Immature natural killer cell (primary cell): ENCODE measurements around the gene IPO4. TPM values are rescaled to one million over a fixed set of nuclear protein-coding genes. Genes with fewer than 3 reads are reported as not detected.

ENCODE experiments used
- DNase-seq, 3 donors: peaks; one replicate each; pipeline ENCODE4 v3.0.0; 2022; ENCODE audit warnings: mixed read lengths in 1 of 3
- H3K27ac Mint-ChIP-seq, 6 donors: one replicate each; pipeline ENCODE4 v1.8.0; 2020; ENCODE audit warnings: mixed read lengths in 6 of 6, mild to moderate bottlenecking in 5 of 6, inconsistent platforms in 4 of 6, moderate library complexity in 3 of 6
- H3K27me3 Mint-ChIP-seq, 3 donors: one replicate each; pipeline ENCODE4 v1.8.0; 2020 to 2021; ENCODE audit warnings: low read depth in 3 of 3, mild to moderate bottlenecking in 3 of 3, mixed read lengths in 3 of 3, moderate library complexity in 3 of 3, inconsistent platforms in 1 of 3
- H3K36me3 Mint-ChIP-seq, 3 donors: one replicate each; pipeline ENCODE4 v1.8.0; 2020; ENCODE audit warnings: mixed read lengths in 3 of 3, inconsistent platforms in 2 of 3, mild to moderate bottlenecking in 2 of 3
- H3K4me1 Mint-ChIP-seq, 2 donors: one replicate each; pipeline ENCODE4 v1.8.0; 2020; ENCODE audit warnings: inconsistent platforms in 2 of 2, mild to moderate bottlenecking in 2 of 2, mixed read lengths in 2 of 2, moderate library complexity in 1 of 2
- H3K4me3 Mint-ChIP-seq, 5 donors: one replicate each; pipeline ENCODE4 v1.8.0; 2020; ENCODE audit warnings: mild to moderate bottlenecking in 5 of 5, mixed read lengths in 5 of 5, inconsistent platforms in 3 of 5, moderate library complexity in 3 of 5
- H3K9me3 Mint-ChIP-seq, 6 donors: one replicate each; pipeline ENCODE4 v1.8.0; 2020; ENCODE audit warnings: mild to moderate bottlenecking in 6 of 6, mixed read lengths in 6 of 6, inconsistent platforms in 4 of 6, moderate library complexity in 3 of 6
- polyA plus RNA-seq, 3 donors: library from polyadenylated mRNA; unstranded; fragments of 300-500 nt; fragmentation: Illumina TruSeq; gene quantifications; one replicate each; pipeline ENCODE4 v1.2.3, GENCODE V29; 2021

The IPO4 gene
- polyA plus RNA-seq = 10 to 100 TPM; 10.1 to 21.0 (median 11.3) TPM

DNA sequence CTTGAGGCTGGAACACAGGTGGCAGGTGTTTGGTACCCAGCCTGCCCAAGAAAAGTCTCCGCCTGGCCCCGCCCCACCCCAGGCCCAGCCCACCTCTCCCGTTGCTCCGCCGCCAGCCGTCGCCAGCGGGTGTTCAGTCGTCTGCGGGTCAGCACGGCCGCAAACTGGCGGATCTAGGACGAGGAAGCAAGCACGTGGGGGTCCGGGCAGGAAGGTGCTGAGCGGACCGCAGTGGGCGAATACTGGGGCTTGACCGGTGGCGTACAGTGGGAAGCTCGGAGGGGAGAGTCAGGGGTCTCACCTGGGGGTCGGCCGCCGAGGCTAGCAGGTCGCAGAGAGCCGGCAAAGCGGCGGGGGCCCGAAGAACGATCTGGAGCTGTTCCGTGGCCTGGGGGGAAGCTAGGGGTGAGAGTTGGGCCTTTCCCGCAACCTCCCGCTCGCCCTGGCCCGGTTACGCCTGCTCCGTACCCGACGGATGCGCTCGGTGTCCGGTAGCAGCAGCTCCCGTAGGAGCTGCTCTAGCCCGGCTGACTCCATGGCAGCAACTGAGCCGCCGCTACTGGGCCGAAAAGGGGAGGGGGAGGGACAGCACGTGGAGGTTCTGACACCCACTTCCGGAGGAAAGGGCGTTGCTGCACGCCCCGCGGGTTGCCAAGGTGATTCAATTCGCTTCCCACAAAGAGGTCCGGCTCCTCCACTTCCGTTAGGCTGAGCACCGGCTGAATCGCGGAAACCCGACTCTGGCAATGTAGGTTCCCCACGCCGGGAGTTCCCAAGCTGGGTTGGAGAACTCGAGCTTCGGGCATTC, at the start of gene IPO4:
Gene IPO4 (minus strand): TSS at position 566 of the 808 bp plus-strand sequence. CDS start 29 bp downstream, at position 537.
- peaks cover 3 to 13% (median 8%) of the 10 kb centered on the region in 3 donors for H3K36me3 Mint-ChIP-seq
- H3K27ac Mint-ChIP-seq = peak within 1 kb of the TSS; percentile 85 to 98 (median 94)
- DNase-seq = peak; percentile 94 to 96 (median 95)
- H3K4me3 Mint-ChIP-seq = peak within 1 kb of the TSS; percentile 89 to 93 (median 91)
- no peaks in the 10 kb centered on the region for H3K9me3 Mint-ChIP-seq
- H3K4me1 Mint-ChIP-seq = peaks cover 35 to 38% of the 10 kb centered on the region in 2 donors
- peaks cover 8 to 21% (median 11%) of the 10 kb centered on the region in 3 donors for H3K27me3 Mint-ChIP-seq

DNA sequence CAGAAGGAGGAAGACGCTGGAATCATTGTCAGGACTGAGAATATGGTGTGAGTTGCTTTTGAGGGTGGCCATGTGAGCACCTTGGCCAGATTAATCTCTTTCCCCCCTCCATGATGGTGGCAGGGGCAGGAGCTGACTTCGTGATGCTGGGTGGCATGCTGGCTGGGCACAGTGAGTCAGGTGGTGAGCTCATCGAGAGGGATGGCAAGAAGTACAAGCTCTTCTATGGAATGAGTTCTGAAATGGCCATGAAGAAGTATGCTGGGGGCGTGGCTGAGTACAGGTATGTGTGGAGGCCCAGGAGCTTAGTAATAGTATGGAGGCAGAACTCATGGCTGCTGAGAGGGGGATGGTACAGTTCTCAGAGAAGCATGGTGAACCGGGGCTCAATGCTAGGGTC, 49.5 kb upstream of the IPO4 start:
- peaks cover 0 to 40% (median 26%) of the 10 kb centered on the region in 3 donors for H3K36me3 Mint-ChIP-seq
- H3K4me1 Mint-ChIP-seq = peaks cover 69 to 93% of the 10 kb centered on the region in 2 donors
- H3K27me3 Mint-ChIP-seq = peaks cover 6 to 25% (median 10%) of the 10 kb centered on the region in 3 donors

DNA sequence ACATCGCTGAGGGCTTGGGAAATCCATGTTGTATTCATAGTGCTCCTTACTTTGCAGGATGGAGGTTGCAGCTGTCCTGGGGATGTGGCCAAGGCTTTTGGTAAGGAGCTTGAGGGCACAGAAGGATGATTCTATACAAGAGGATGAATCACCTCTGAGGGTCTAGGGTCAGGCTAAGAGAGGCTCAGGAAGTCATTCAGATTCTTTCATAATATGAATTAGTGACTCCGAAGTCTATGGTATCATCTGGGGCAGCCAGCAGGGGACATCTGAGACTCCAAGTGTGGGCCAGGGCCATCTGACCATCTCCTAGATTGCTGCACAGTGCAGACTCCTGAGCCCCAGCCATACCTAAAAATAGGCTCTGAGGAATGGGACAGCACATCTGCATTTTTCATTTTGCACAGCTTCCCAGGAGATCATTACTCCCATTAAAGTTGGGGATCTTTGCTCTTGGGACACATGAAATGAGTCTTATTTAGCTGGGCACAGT, 48.9 kb upstream of the IPO4 start:
- Mint-ChIP-seq H3K4me3 (no peak overlapping the region), H3K36me3 (peaks cover 0 to 40% (median 26%) of the 10 kb centered on the region in 3 donors), H3K9me3 (no peaks in the 10 kb centered on the region), H3K27me3 (peaks cover 4 to 21% (median 7%) of the 10 kb centered on the region in 3 donors), H3K4me1 (peaks cover 69 to 92% of the 10 kb centered on the region in 2 donors), H3K27ac (peak overlapping the region; percentile 18 to 97 (median 73))
- no peak for DNase-seq

More for the DNA sequence above, 49.5 kb upstream of the IPO4 start:
- DNase-seq = no peak
- H3K4me3 Mint-ChIP-seq = no peak overlapping the region
- no peaks in the 10 kb centered on the region for H3K9me3 Mint-ChIP-seq
- H3K27ac Mint-ChIP-seq = peak overlapping the region; percentile 58 to 97 (median 74)

DNA sequence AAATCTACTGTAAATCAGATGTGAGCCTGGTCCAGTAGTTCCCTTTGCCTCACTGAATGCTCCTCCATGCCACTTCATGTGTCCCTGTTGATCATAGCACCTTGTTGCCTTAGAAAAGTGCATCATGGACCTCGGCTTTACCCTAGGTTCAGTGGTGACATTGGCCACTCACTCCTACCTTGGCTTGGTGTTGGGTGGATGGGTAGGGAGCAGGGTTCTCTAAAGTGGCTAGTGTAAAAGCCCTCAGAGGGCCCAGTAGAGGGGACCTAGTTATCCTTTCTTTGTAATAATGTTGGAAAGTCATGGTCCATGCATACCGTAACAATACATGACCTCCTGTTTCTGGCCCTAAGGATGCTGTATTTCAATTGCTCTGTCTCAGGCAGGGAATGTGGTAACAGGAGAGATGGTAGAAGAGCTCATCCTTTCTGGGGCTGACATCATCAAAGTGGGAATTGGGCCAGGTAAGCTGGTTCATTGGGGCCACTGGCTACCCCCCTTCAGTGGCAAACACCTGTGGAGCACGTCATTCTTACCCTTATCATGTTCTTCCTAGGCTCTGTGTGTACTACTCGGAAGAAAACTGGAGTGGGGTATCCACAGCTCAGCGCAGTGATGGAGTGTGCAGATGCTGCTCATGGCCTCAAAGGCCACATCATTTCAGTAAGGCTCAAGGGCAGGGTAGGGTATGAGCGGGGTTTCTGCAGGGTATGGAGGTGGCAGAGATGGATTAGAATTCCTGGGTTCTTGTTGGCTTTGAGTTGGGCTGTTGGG, 48.3 kb upstream of the IPO4 start:
- no peaks in the 10 kb centered on the region for H3K9me3 Mint-ChIP-seq
- no peak for DNase-seq
- H3K27me3 Mint-ChIP-seq = peaks cover 2 to 17% (median 4%) of the 10 kb centered on the region in 3 donors
- H3K27ac Mint-ChIP-seq = peak overlapping the region; percentile 18 to 97 (median 73)
- no peak overlapping the region for H3K4me3 Mint-ChIP-seq
- peaks cover 0 to 40% (median 27%) of the 10 kb centered on the region in 3 donors for H3K36me3 Mint-ChIP-seq
- peaks cover 67 to 91% of the 10 kb centered on the region in 2 donors for H3K4me1 Mint-ChIP-seq

- Mint-ChIP-seq H3K27ac (peak overlapping the region; percentile 38 to 83 (median 48)), H3K36me3 (peaks cover 0 to 39% (median 27%) of the 10 kb centered on the region in 3 donors), H3K9me3 (no peaks in the 10 kb centered on the region), H3K4me3 (no peak overlapping the region), H3K4me1 (peaks cover 69 to 90% of the 10 kb centered on the region in 2 donors), H3K27me3 (peaks cover 2 to 15% (median 2%) of the 10 kb centered on the region in 3 donors)
- DNase-seq = no peak
Observed at GRCh38 chr14:24235804-24236688, 47.4 kb upstream of the IPO4 start.

DNA sequence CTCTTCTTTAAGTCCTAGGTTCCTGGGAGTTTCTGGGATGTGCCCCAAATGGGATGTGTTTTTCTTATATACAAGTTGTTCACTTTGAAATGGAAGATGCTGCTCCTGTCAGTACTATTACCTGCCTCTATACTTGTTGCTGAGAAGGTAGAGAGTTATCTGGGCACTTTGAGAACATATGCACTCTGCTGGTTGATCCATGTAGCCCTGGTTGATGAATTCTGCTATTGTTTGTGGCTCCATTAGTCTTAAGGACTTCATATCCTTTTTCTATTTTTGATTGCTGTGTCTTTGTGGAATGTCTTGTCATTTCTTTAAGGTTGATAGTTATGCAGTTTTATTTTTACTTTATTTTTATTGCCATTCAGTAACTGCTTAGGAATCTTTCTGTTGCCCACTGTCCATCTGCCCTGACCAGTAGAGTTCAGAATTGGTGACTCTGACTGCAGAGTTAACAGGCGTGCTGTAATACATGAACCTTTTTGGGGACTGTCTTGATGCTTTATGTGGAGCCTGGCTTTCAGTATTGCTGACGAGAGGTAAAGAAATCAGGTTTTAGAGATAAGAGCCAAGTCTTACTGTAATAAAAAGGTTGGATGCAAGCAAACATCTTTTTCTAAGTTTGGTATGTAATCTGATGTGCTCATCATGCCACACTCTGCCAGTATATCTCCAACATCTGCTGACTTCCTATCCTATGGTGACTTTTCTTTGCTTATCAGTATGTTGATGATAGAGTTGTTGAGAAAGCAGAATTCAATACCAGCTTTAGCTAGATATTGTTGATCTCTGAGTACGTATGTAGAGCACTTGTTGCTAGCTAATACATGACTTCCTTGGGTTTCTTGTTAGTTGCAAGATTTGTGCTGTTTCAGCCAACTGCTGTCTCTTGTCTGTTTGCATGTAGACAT, 45.7 kb upstream of the IPO4 start:
- H3K27me3 Mint-ChIP-seq = peaks cover 0 to 12% (median 0%) of the 10 kb centered on the region in 3 donors
- peaks cover 56 to 76% of the 10 kb centered on the region in 2 donors for H3K4me1 Mint-ChIP-seq
- no peaks in the 10 kb centered on the region for H3K9me3 Mint-ChIP-seq

GRCh38 chr14:24233538-24233866, 44.9 kb upstream of the IPO4 start:
- H3K27ac Mint-ChIP-seq = peak overlapping the region; percentile 94 to 99 (median 97)
- H3K36me3 Mint-ChIP-seq = peaks cover 0 to 26% (median 22%) of the 10 kb centered on the region in 3 donors
- peaks cover 51 to 72% of the 10 kb centered on the region in 2 donors for H3K4me1 Mint-ChIP-seq
- DNase-seq = no peak
- peaks cover 0 to 10% (median 0%) of the 10 kb centered on the region in 3 donors for H3K27me3 Mint-ChIP-seq
- no peaks in the 10 kb centered on the region for H3K9me3 Mint-ChIP-seq
- H3K4me3 Mint-ChIP-seq = peak overlapping the region; percentile 98 to 99 (median 98)

More for the DNA sequence above, 45.7 kb upstream of the IPO4 start:
- Mint-ChIP-seq H3K36me3 (peaks cover 0 to 29% (median 27%) of the 10 kb centered on the region in 3 donors), H3K27ac (peak overlapping the region; percentile 22 to 94 (median 64)), H3K4me3 (peak overlapping the region; percentile 11 to 99 (median 98))
- no peak for DNase-seq

DNA sequence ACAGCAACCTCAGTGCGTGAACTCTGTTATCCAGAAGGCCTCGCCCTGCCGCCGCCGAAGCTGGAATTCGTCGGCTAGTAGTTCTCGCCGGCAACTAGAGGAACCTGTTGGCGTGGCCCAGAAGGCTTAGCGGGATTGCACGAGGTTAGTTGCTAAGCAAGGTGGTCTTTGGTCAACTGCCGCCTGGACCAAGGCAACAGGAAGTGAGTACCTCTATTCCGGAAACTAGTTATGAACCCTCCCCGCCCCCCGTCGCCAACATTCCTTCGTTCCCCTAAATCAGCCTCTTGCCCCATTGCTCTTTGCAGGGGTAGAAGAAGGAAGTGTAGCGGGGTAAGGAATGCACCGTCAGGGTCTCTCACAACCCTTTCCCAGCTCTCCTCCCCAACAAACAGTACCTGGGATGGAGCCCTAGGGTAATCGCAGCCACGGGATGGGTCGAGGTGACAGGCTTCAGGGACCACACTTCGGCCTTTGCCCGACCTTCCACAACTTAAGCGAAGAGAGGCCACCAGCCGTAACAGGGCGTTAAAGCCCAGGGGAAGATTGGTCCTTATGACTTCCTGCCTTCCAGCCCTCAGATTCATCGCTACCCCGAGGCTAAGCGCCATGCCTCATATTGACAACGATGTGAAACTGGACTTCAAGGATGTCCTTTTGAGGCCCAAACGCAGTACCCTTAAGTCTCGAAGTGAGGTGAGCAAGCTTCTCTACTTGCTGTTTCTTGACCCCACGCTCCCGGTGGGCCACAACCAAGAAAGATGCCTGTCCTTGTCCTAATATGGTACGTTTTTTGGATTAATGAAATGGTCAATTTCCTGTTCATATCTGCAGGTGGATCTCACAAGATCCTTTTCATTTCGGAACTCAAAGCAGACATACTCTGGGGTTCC, 44.3 kb upstream of the IPO4 start, which contains the start of gene GMPR2:
Gene GMPR2 (plus strand): TSS at position 285 of the 893 bp plus-strand sequence. CDS start 325 bp downstream, at position 610.
- Mint-ChIP-seq H3K36me3 (peaks cover 0 to 20% (median 16%) of the 10 kb centered on the region in 3 donors), H3K4me1 (peaks cover 45 to 67% of the 10 kb centered on the region in 2 donors), H3K27me3 (peaks cover 0 to 10% (median 0%) of the 10 kb centered on the region in 3 donors), H3K27ac (peak within 1 kb of the TSS; percentile 94 to 99 (median 97)), H3K9me3 (no peaks in the 10 kb centered on the region), H3K4me3 (peak within 1 kb of the TSS; percentile 98 to 99 (median 98))
- peak in 1 of 3 donors; percentile 15 for DNase-seq

- Mint-ChIP-seq H3K27ac (peak within 1 kb of the TSS; percentile 94 to 99 (median 97)), H3K4me1 (peaks cover 44 to 65% of the 10 kb centered on the region in 2 donors), H3K9me3 (no peaks in the 10 kb centered on the region), H3K27me3 (peaks cover 0 to 10% (median 0%) of the 10 kb centered on the region in 3 donors), H3K36me3 (peaks cover 5 to 16% (median 12%) of the 10 kb centered on the region in 3 donors), H3K4me3 (peak within 1 kb of the TSS; percentile 98 to 99 (median 98))
- peak; percentile 84 to 86 (median 85) for DNase-seq
Observed at GRCh38 chr14:24232121-24232644, 43.6 kb upstream of the IPO4 start, which contains the start of gene NEDD8. TSS of gene NEDD8 (minus strand) at chr14:24232367. CDS start at chr14:24232267, 100 bp downstream.

GRCh38 chr14:24231263-24232120, 42.9 kb upstream of the IPO4 start:
- Mint-ChIP-seq H3K27me3 (peaks cover 0 to 10% (median 0%) of the 10 kb centered on the region in 3 donors), H3K9me3 (no peaks in the 10 kb centered on the region), H3K27ac (peak overlapping the region; percentile 94 to 99 (median 97)), H3K4me3 (peak overlapping the region; percentile 98 to 99 (median 98)), H3K36me3 (peaks cover 7 to 14% (median 9%) of the 10 kb centered on the region in 3 donors), H3K4me1 (peaks cover 44 to 65% of the 10 kb centered on the region in 2 donors)
- no peak for DNase-seq
